Measurements from ENCODE around the gene PXN. TPM values are rescaled to one million over a fixed set of nuclear protein-coding genes. Genes with fewer than 3 reads are reported as not detected.
A peak's percentile ranks its signal among the peaks of the same experiment; 100 is the strongest.
"Not testable (repeated sequence)": the region's sequence is repeated elsewhere in the genome, so short reads cannot be mapped to it uniquely, and the experiment has no call there.

PXN gene
- total and polyA plus RNA-seq, 5 donors from 2014 or later = 64.3 to 205 (median 78.7) TPM

DNA sequence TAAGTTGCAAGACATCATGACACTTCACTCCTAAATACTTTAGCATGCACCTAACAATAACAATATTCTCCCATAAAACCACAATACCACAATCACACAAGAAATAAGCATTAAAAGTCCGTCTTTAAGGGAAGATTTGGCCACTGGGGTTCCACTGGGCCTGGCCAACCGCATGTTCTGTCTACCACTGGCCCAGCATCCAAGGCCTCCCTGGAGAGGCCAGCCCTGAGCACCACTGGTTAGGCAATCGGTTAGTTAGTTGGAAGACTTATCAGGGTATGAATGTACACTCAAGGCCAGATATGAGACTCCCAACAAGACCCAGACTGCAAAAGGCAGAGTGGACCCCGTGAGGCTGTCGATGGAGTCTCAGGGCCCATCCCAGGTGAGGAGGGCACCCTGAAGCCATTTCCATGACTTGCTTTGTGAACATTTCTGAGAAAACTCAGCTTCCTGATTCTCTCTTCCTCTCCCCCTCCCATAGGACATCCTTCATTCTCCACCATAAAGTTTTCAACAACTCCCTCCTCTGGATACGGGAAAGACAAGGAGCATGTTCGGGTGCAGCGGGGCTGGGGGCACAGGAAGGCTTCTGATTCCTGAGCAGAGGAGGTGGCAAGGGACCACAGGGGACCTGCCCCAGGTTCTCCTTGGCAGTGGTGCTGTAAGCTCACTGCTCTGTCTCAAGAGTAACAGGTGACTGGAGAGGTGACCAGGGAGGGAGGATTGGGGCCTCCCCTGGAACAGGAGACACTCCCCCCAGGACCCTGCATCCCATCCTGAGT, 5.9 kb downstream of the PXN start:
- H3K27ac ChIP-seq (ENCODE audit: insufficient read depth, low read length, poor library complexity, severe bottlenecking) = peak overlapping the region; percentile 25
- Mint-ChIP-seq H3K36me3 (peaks cover 31% of the 10 kb centered on the region), H3K27me3 (no peaks in the 10 kb centered on the region), H3K9me3 (no peaks in the 10 kb centered on the region), H3K4me3 (peak overlapping the region; percentile 46 to 97 (median 66)), H3K27ac (peak overlapping the region; percentile 53 to 92 (median 88)), H3K4me1 (peaks cover 29 to 96% (median 75%) of the 10 kb centered on the region in 4 donors)
- H3K27me3 ChIP-seq (ENCODE audit: control insufficient read depth, insufficient read depth, low read length) = no peaks in the 10 kb centered on the region
- H3K4me1 ChIP-seq (ENCODE audit: control insufficient read depth, insufficient read depth, low read length, poor library complexity, severe bottlenecking) = peaks cover 93% of the 10 kb centered on the region
- no peak overlapping the region for H3K4me3 ChIP-seq (ENCODE audit: low read depth, low read length)
- DNase-seq = no peak
- H3K9me3 ChIP-seq (ENCODE audit: control insufficient read depth in 2 of 2, low read length in 2 of 2) = no peaks in the 10 kb centered on the region
- H3K36me3 ChIP-seq (ENCODE audit: control insufficient read depth, insufficient read depth, low read length) = peaks cover 3% of the 10 kb centered on the region
- ATAC-seq (ENCODE audit: low read depth in 2 of 2) = no peak

GRCh38 chr12:120258323-120258896, 7.1 kb downstream of the PXN start:
- H3K9me3 Mint-ChIP-seq = no peaks in the 10 kb centered on the region
- no peak for DNase-seq
- H3K4me3 Mint-ChIP-seq = peak overlapping the region; percentile 47 to 72 (median 62)
- peak overlapping the region; percentile 89 to 94 (median 91) for H3K27ac Mint-ChIP-seq
- H3K36me3 ChIP-seq (ENCODE audit: control insufficient read depth, insufficient read depth, low read length) = peaks cover 3% of the 10 kb centered on the region
- H3K36me3 Mint-ChIP-seq = peaks cover 29% of the 10 kb centered on the region
- no peaks in the 10 kb centered on the region for H3K27me3 Mint-ChIP-seq
- ATAC-seq (ENCODE audit: low read depth in 2 of 2) = no peak
- peaks cover 93% of the 10 kb centered on the region for H3K4me1 ChIP-seq (ENCODE audit: control insufficient read depth, insufficient read depth, low read length, poor library complexity, severe bottlenecking)
- peaks cover 28 to 96% (median 75%) of the 10 kb centered on the region in 4 donors for H3K4me1 Mint-ChIP-seq
- H3K27ac ChIP-seq (ENCODE audit: insufficient read depth, low read length, poor library complexity, severe bottlenecking) = peak overlapping the region; percentile 43
- no peaks in the 10 kb centered on the region for H3K27me3 ChIP-seq (ENCODE audit: control insufficient read depth, insufficient read depth, low read length)
- no peak overlapping the region for H3K4me3 ChIP-seq (ENCODE audit: low read depth, low read length)
- H3K9me3 ChIP-seq (ENCODE audit: control insufficient read depth in 2 of 2, low read length in 2 of 2) = no peaks in the 10 kb centered on the region

DNA sequence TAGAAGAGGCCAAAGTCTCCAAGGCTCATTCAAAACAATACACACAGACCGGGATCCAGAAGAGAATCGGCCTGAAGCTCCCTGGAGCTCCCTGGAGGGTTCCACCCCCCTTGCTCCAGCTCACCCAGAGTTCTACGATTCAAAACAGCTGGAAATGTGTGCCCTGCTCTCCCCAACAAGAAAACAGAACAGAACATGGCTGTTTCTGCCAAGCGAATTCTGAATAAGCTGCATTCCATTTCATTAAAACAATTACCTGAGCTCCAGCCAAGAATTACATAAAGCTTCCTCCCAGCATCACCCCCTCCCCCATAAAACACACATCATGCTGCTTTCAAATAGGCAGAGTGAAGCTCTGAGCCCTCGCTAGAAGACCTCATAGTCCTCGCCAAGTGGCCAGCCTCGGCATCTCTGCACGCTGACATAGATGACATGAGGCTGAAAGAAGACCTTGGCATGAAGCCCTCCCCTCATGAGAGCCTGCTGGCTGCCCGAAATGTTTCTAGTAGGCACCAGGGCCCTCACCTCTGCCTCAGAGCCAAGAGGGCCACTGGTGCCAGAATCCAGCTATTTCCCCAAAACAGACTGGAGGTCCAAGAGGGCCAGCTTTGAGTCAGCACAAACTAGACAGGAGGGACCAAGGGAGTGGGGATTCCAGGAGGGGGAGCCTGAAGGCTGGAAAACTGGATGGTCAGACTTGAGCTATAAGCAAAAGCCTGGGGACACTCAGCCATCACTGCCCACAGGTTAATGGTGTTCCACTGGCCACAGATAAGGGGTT, 8.3 kb downstream of the PXN start:
- ATAC-seq (ENCODE audit: low read depth in 2 of 2) (no peak), DNase-seq (no peak)
- Mint-ChIP-seq H3K9me3 (no peaks in the 10 kb centered on the region), H3K4me1 (peaks cover 26 to 96% (median 74%) of the 10 kb centered on the region in 4 donors), H3K27ac (peak overlapping the region; percentile 87 to 91 (median 91)), H3K27me3 (no peaks in the 10 kb centered on the region), H3K36me3 (peaks cover 23% of the 10 kb centered on the region), H3K4me3 (peak overlapping the region in 3 of 4 donors; percentile 39 to 85 (median 46))
- Histone ChIP-seq H3K36me3 (ENCODE audit: control insufficient read depth, insufficient read depth, low read length) (peaks cover 3% of the 10 kb centered on the region), H3K9me3 (ENCODE audit: control insufficient read depth in 2 of 2, low read length in 2 of 2) (no peaks in the 10 kb centered on the region), H3K4me3 (ENCODE audit: low read depth, low read length) (no peak overlapping the region), H3K27ac (ENCODE audit: insufficient read depth, low read length, poor library complexity, severe bottlenecking) (peak overlapping the region; percentile 43), H3K27me3 (ENCODE audit: control insufficient read depth, insufficient read depth, low read length) (no peaks in the 10 kb centered on the region), H3K4me1 (ENCODE audit: control insufficient read depth, insufficient read depth, low read length, poor library complexity, severe bottlenecking) (peaks cover 93% of the 10 kb centered on the region)

- H3K27ac ChIP-seq (ENCODE audit: insufficient read depth, low read length, poor library complexity, severe bottlenecking) = peak overlapping the region; percentile 82
- peak overlapping the region; percentile 78 to 94 (median 88) for H3K27ac Mint-ChIP-seq
- no peak for DNase-seq
Observed at GRCh38 chr12:120254809-120255208, 10.7 kb downstream of the PXN start.

DNA sequence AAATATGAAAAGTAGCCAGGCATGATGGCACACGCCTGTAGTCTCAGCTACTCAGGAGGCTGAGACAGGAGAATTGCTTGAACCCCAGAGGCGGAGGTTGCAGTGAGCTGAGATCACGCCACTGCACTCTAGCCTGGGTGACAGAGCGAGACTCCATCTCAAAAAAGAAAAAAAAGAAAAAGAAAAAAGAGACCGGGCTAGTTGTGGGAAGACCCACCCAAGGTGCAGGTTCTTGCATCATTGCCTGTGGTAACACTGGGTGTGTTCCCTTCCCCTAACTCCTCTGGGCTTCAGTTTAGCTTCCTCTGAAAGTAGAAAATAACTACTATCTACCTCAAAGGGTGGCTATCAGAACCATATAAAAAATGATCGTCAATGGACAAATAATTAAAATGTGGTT, 12.2 kb downstream of the PXN start:
- peak overlapping the region; percentile 82 for H3K27ac ChIP-seq (ENCODE audit: insufficient read depth, low read length, poor library complexity, severe bottlenecking)
- not testable (repeated sequence) for H3K9me3 ChIP-seq (ENCODE audit: control insufficient read depth in 2 of 2, low read length in 2 of 2); H3K9me3 Mint-ChIP-seq; H3K27me3 ChIP-seq (ENCODE audit: control insufficient read depth, insufficient read depth, low read length); H3K27me3 Mint-ChIP-seq; H3K36me3 ChIP-seq (ENCODE audit: control insufficient read depth, insufficient read depth, low read length)
- ATAC-seq (ENCODE audit: low read depth in 2 of 2) = peak; percentile 35 to 37
- H3K27ac Mint-ChIP-seq = peak overlapping the region; percentile 88 to 95 (median 93)
- peaks cover 95% of the 10 kb centered on the region for H3K4me1 ChIP-seq (ENCODE audit: control insufficient read depth, insufficient read depth, low read length, poor library complexity, severe bottlenecking)
- H3K4me1 Mint-ChIP-seq = peaks cover 25 to 95% (median 74%) of the 10 kb centered on the region in 4 donors
- H3K4me3 Mint-ChIP-seq = peak overlapping the region; percentile 76 to 92 (median 84)
- DNase-seq = peak; percentile 13 to 85 (median 74)
- peak overlapping the region; percentile 65 for H3K4me3 ChIP-seq (ENCODE audit: low read depth, low read length)
- H3K36me3 Mint-ChIP-seq = peaks cover 17% of the 10 kb centered on the region

More at GRCh38 chr12:120254809-120255208, 10.7 kb downstream of the PXN start:
- Mint-ChIP-seq H3K9me3 (no peaks in the 10 kb centered on the region), H3K27me3 (no peaks in the 10 kb centered on the region), H3K4me3 (peak overlapping the region; percentile 47 to 83 (median 66)), H3K36me3 (peaks cover 15% of the 10 kb centered on the region), H3K4me1 (peaks cover 29 to 96% (median 70%) of the 10 kb centered on the region in 4 donors)
- Histone ChIP-seq H3K9me3 (ENCODE audit: control insufficient read depth in 2 of 2, low read length in 2 of 2) (no peaks in the 10 kb centered on the region), H3K4me3 (ENCODE audit: low read depth, low read length) (peak overlapping the region; percentile 26), H3K27me3 (ENCODE audit: control insufficient read depth, insufficient read depth, low read length) (no peaks in the 10 kb centered on the region), H3K4me1 (ENCODE audit: control insufficient read depth, insufficient read depth, low read length, poor library complexity, severe bottlenecking) (peaks cover 94% of the 10 kb centered on the region), H3K36me3 (ENCODE audit: control insufficient read depth, insufficient read depth, low read length) (peaks cover 3% of the 10 kb centered on the region)
- no peak for ATAC-seq (ENCODE audit: low read depth in 2 of 2)

GRCh38 chr12:120252071-120252906, 13.2 kb downstream of the PXN start:
- peaks cover 14% of the 10 kb centered on the region for H3K36me3 Mint-ChIP-seq
- no peaks in the 10 kb centered on the region for H3K9me3 ChIP-seq (ENCODE audit: control insufficient read depth in 2 of 2, low read length in 2 of 2)
- H3K36me3 ChIP-seq (ENCODE audit: control insufficient read depth, insufficient read depth, low read length) = peaks cover 3% of the 10 kb centered on the region
- no peaks in the 10 kb centered on the region for H3K27me3 ChIP-seq (ENCODE audit: control insufficient read depth, insufficient read depth, low read length)
- H3K4me3 ChIP-seq (ENCODE audit: low read depth, low read length) = peak overlapping the region; percentile 65
- H3K27me3 Mint-ChIP-seq = no peaks in the 10 kb centered on the region
- DNase-seq (peak; percentile 64 to 97 (median 90)), ATAC-seq (ENCODE audit: low read depth in 2 of 2) (peak; percentile 95 to 96)
- peaks cover 95% of the 10 kb centered on the region for H3K4me1 ChIP-seq (ENCODE audit: control insufficient read depth, insufficient read depth, low read length, poor library complexity, severe bottlenecking)
- peak overlapping the region; percentile 76 to 92 (median 84) for H3K4me3 Mint-ChIP-seq
- no peaks in the 10 kb centered on the region for H3K9me3 Mint-ChIP-seq
- H3K4me1 Mint-ChIP-seq = peaks cover 33 to 95% (median 75%) of the 10 kb centered on the region in 4 donors
- H3K27ac ChIP-seq (ENCODE audit: insufficient read depth, low read length, poor library complexity, severe bottlenecking) = peak overlapping the region; percentile 82
- H3K27ac Mint-ChIP-seq = peak overlapping the region; percentile 88 to 99 (median 95)
